Caco-2 (cell line): ENCODE data around the gene PCDHGA5. TPM values are rescaled to one million over a fixed set of nuclear protein-coding genes. Genes with fewer than 3 reads are reported as not detected.
A peak's percentile ranks its signal among the peaks of the same experiment; 100 is the strongest.

Experiments
- BruUV-seq: library from RNA; stranded (reverse); fragments of 400-500 nt; replicated peaks from 2 replicates; lab custom pipeline; 2021; lab: Mats Ljungman, UMichigan
- CTCF ChIA-PET: fragments of 300-600 bp; sonication (Branson Sonifier 250); formaldehyde crosslinking; loops from one replicate; lab custom pipeline; 2022; ENCODE audit warnings: antibody characterized with exemption; lab: Charles Lee
- POLR2A ChIA-PET: fragments of 300-600 bp; sonication (Branson Sonifier 250); formaldehyde crosslinking; loops from one replicate; lab custom pipeline; 2022; ENCODE audit warnings: antibody characterized with exemption; lab: Charles Lee
- DNase-seq, 2 experiments: peaks; one replicate each; pipeline versions ENCODE4 v3.0.0 to v3.0.0-alpha.2; 2020 to 2022
- H3K27me3 ChIP-seq: replicated peaks from 2 replicates; pipeline ENCODE4 v1.6.0; 2011; ENCODE audit warnings: low read length; ENCODE audit not compliant: control insufficient read depth, insufficient read depth
- H3K36me3 ChIP-seq: 2 replicates; pipeline ENCODE4 v1.5.1; 2011; ENCODE audit warnings: low read length; ENCODE audit not compliant: control insufficient read depth, insufficient read depth
- H3K4me1 ChIP-seq: fragments of 250-450 bp; sonication (Bioruptor Pico); 2 replicates; pipeline ENCODE4 v1.5.1; 2020; ENCODE audit warnings: mild to moderate bottlenecking
- H3K4me3 ChIP-seq: 2 replicates; pipeline ENCODE4 v1.5.1; 2011; ENCODE audit warnings: low read depth, mild to moderate bottlenecking, control low read depth, low read length
- H3K9me3 ChIP-seq: fragments of 250-450 bp; sonication (Bioruptor Pico); 2 replicates; pipeline ENCODE4 v1.5.1; 2020; ENCODE audit warnings: mild to moderate bottlenecking, moderate library complexity
- H3K27ac Mint-ChIP-seq: one replicate; pipeline ENCODE4 v1.8.0; 2022; ENCODE audit warnings: mixed read lengths; ENCODE audit not compliant: unreplicated experiment
- H3K27me3 Mint-ChIP-seq: one replicate; pipeline ENCODE4 v1.8.0; 2022; ENCODE audit warnings: mixed read lengths; ENCODE audit not compliant: insufficient read depth, unreplicated experiment
- H3K36me3 Mint-ChIP-seq: one replicate; pipeline ENCODE4 v1.8.0; 2022; ENCODE audit warnings: mild to moderate bottlenecking, mixed read lengths; ENCODE audit not compliant: insufficient read depth, unreplicated experiment
- H3K4me1 Mint-ChIP-seq: one replicate; pipeline ENCODE4 v1.8.0; 2022; ENCODE audit warnings: low read depth, mixed read lengths; ENCODE audit not compliant: unreplicated experiment
- H3K4me3 Mint-ChIP-seq: one replicate; pipeline ENCODE4 v1.8.0; 2022; ENCODE audit warnings: mild to moderate bottlenecking, moderate library complexity, mixed read lengths; ENCODE audit not compliant: unreplicated experiment
- H3K9me3 Mint-ChIP-seq: one replicate; pipeline ENCODE4 v1.8.0; 2022; ENCODE audit warnings: mixed read lengths; ENCODE audit not compliant: unreplicated experiment
- CTCF ChIP-seq, 2 experiments: fragments of 200-600 bp in 1 of 2; IDR thresholded peaks; 1 replicate in 1 of 2; 2 replicates in 1 of 2; pipeline versions ENCODE4 v1.5.1 to v1.8.0; 2011 to 2022; ENCODE audit warnings: antibody characterized with exemption in 1 of 2, control low read depth in 1 of 2, inconsistent platforms in 1 of 2, low read depth in 1 of 2, low read length in 1 of 2, mild to moderate bottlenecking in 1 of 2, moderate library complexity in 1 of 2; ENCODE audit not compliant: insufficient read depth in 1 of 2, severe bottlenecking in 1 of 2, unreplicated experiment in 1 of 2
- intact Hi-C: fragments of 100-400 bp; cut with micrococcal nuclease; formaldehyde crosslinking; loops from one replicate; pipeline ENCODE4 v1.10.0; 2022; ENCODE audit not compliant: unreplicated experiment
- total RNA-seq: library from RNA; stranded (reverse); gene quantifications from 2 replicates; pipeline ENCODE4 v1.2.3, GENCODE V29; 2022

Gene PCDHGA5
- total RNA-seq, 1 experiment from 2014 or later: 0.57 TPM

GRCh38 chr5:141351591-141351990 is 12.4 kb upstream of the PCDHGA5 start:
- H3K9me3 ChIP-seq: no peaks in the 10 kb centered on the region; the same call in 1 of the 2 replicates
- no peaks in the 10 kb centered on the region for H3K27me3 ChIP-seq
- ChIA-PET POLR2A (no interaction called here), CTCF (no interaction called here)
- H3K9me3 Mint-ChIP-seq: peaks cover 10% of the 10 kb centered on the region
- no peak overlapping the region for H3K27ac Mint-ChIP-seq
- peaks cover 5% of the 10 kb centered on the region for H3K36me3 Mint-ChIP-seq
- no peaks in the 10 kb centered on the region for H3K4me1 Mint-ChIP-seq
- no peak overlapping the region for H3K4me3 ChIP-seq
- no peaks in the 10 kb centered on the region for H3K27me3 Mint-ChIP-seq
- intact Hi-C loops: no loop called here
- no peak overlapping the region for H3K4me3 Mint-ChIP-seq
- BruUV-seq: no TSS peak
- no peaks in the 10 kb centered on the region for H3K4me1 ChIP-seq
- DNase-seq: no peak
- no peaks in the 10 kb centered on the region for H3K36me3 ChIP-seq
- no peak for TF ChIP-seq CTCF (IDR thresholded peaks at IDR 0.05; ENCODE audit: insufficient read depth in 1 of 2, low read depth in 1 of 2, low read length in 1 of 2, severe bottlenecking in 1 of 2, unreplicated experiment in 1 of 2)

- intact Hi-C loops: no loop called here
- Mint-ChIP-seq H3K27me3 (no peaks in the 10 kb centered on the region), H3K27ac (no peak within 1 kb of the TSS), H3K9me3 (peaks cover 15% of the 10 kb centered on the region), H3K4me3 (no peak within 1 kb of the TSS), H3K36me3 (peaks cover 5% of the 10 kb centered on the region), H3K4me1 (no peaks in the 10 kb centered on the region)
- no peaks in the 10 kb centered on the region for H3K4me1 ChIP-seq
- no peaks in the 10 kb centered on the region for H3K36me3 ChIP-seq
- no peak within 1 kb of the TSS for H3K4me3 ChIP-seq
- no peaks in the 10 kb centered on the region for H3K27me3 ChIP-seq
- CTCF ChIA-PET: no interaction called here
- POLR2A ChIA-PET: no interaction called here
- no TSS peak for BruUV-seq
- no peaks in the 10 kb centered on the region; the same call in 1 of the 2 replicates for H3K9me3 ChIP-seq
- DNase-seq: no peak
- TF ChIP-seq CTCF (IDR thresholded peaks at IDR 0.05; ENCODE audit: insufficient read depth in 1 of 2, low read depth in 1 of 2, low read length in 1 of 2, severe bottlenecking in 1 of 2, unreplicated experiment in 1 of 2): peak; percentile 20 to 22
These were observed 9.0 kb upstream of the PCDHGA5 start, which contains the start of gene PCDHGA4 for GRCh38 chr5:141354900-141355469. TSS of gene PCDHGA4 (plus strand) at chr5:141355021. CDS start at chr5:141355108, 87 bp downstream.

- H3K9me3 Mint-ChIP-seq: peaks cover 11% of the 10 kb centered on the region
- Histone ChIP-seq H3K4me3 (no peak overlapping the region), H3K27me3 (no peaks in the 10 kb centered on the region), H3K9me3 (no peaks in the 10 kb centered on the region; the same call in 1 of the 2 replicates), H3K4me1 (no peaks in the 10 kb centered on the region), H3K36me3 (no peaks in the 10 kb centered on the region)
- no peaks in the 10 kb centered on the region for H3K4me1 Mint-ChIP-seq
- no peak for DNase-seq
- no peak overlapping the region for H3K4me3 Mint-ChIP-seq
- no peak overlapping the region for H3K27ac Mint-ChIP-seq
- no peaks in the 10 kb centered on the region for H3K36me3 Mint-ChIP-seq
- BruUV-seq: no TSS peak
- TF ChIP-seq CTCF (IDR thresholded peaks at IDR 0.05; ENCODE audit: insufficient read depth in 1 of 2, low read depth in 1 of 2, low read length in 1 of 2, severe bottlenecking in 1 of 2, unreplicated experiment in 1 of 2): no peak
- POLR2A ChIA-PET: no interaction called here
- H3K27me3 Mint-ChIP-seq: no peaks in the 10 kb centered on the region
- CTCF ChIA-PET: no interaction called here
- intact Hi-C loops: no loop called here
These were observed 8.3 kb upstream of the PCDHGA5 start for GRCh38 chr5:141355641-141356040.
